Left lung (tissue), 10 donors: ENCODE data around the gene SSC4D. TPM values are rescaled to one million over a fixed set of nuclear protein-coding genes. Genes with fewer than 3 reads are reported as not detected.

ENCODE experiments used
- ATAC-seq: fragments of 200-7000 bp; cut with Tn5 transposase; one replicate; pipeline ENCODE4 v1.9.1; 2020; ENCODE audit warnings: moderate library complexity
- DNase-seq, 4 donors: peaks; one replicate each; pipeline ENCODE4 v3.0.0-alpha.2; 2013 to 2020
- H3K27ac ChIP-seq, 2 donors: fragments of 200-600 bp; sonication (generic) in 1 of 2; one replicate each; pipeline versions ENCODE4 v1.5.0 to v1.8.0; 2020 to 2021
- H3K27me3 ChIP-seq, 2 donors: fragments of 200-600 bp; sonication (generic) in 1 of 2; one replicate each; pipeline versions ENCODE4 v1.5.0 to v1.8.0; 2020 to 2021
- H3K36me3 ChIP-seq, 2 donors: fragments of 200-600 bp; sonication (generic) in 1 of 2; one replicate each; pipeline versions ENCODE4 v1.5.0 to v1.8.0; 2020 to 2021
- H3K4me1 ChIP-seq, 2 donors: fragments of 200-600 bp; one replicate each; pipeline ENCODE4 v1.8.0; 2021
- H3K4me3 ChIP-seq, 2 donors: fragments of 200-600 bp; sonication (generic) in 1 of 2; one replicate each; pipeline versions ENCODE4 v1.5.0 to v1.8.0; 2020 to 2021; ENCODE audit warnings: mild to moderate bottlenecking in 1 of 2
- H3K9me3 ChIP-seq, 2 donors: fragments of 200-600 bp; sonication (generic) in 1 of 2; one replicate each; pipeline versions ENCODE4 v1.5.0 to v1.8.0; 2020 to 2021
- intact Hi-C, 2 donors: fragments of 100-400 bp; cut with DNase I; formaldehyde crosslinking; loops; one replicate each; pipeline versions ENCODE4 v1.11.2 to v1.14.2; 2022
- polyA plus RNA-seq, 6 donors: library from polyadenylated mRNA; unstranded; fragments of 120-200 nt; gene quantifications; one replicate each; pipeline ENCODE4 v1.2.1, GENCODE V29; 2013; ENCODE audit not compliant: insufficient read length in 6 of 6
- total RNA-seq, 2 donors: library from RNA; stranded (reverse); fragmentation: NEBNext Ultra II Directional; extraction: Animal tissue kit (Norgen Biotek cat#: 25700); gene quantifications; one replicate each; pipeline ENCODE4 v1.2.1, GENCODE V29; 2021
- TF ChIP-seq, protein P1 (sequence below), 2 donors: fragments of 200-600 bp; sonication (generic) in 1 of 2; IDR thresholded peaks; one replicate each; pipeline versions ENCODE4 v1.5.0 to v1.8.0; 2021; ENCODE audit warnings: antibody characterized with exemption in 2 of 2
- donor health status: DM: no; HTN: yes; CAD: no.
- donor health status: DM: no; HTN: no; CAD: no.

The SSC4D gene
- total and polyA plus RNA-seq, 8 donors, result 0.76 to 2.1 (median 1.7) TPM

DNA sequence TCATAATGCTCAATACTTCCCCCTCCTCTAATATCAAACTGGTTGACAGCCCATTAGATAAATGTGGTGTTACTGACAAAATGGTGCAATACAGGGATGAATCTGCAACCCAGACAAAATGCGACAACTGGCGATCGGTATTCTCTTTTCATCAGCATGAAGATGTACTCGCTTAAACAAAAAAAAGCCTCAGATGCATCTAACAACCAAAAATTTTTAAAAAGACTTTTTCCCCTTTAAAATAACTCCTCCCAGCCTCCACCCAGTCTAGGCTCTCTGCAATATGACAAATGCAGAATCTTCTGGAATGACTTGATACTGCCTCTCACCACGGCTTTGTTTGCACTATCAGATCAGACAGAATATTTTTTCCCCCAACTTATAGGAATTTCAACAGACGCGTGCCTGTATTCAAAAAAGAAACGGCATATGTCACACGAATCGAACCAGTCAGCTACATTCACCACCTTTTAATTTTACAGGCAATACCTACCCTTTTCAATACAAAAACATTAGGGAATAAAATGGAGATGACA lies 52.0 kb downstream of the SSC4D start:
- H3K27me3 ChIP-seq, result no peaks in the 10 kb centered on the region
- TF ChIP-seq, protein P1, sequence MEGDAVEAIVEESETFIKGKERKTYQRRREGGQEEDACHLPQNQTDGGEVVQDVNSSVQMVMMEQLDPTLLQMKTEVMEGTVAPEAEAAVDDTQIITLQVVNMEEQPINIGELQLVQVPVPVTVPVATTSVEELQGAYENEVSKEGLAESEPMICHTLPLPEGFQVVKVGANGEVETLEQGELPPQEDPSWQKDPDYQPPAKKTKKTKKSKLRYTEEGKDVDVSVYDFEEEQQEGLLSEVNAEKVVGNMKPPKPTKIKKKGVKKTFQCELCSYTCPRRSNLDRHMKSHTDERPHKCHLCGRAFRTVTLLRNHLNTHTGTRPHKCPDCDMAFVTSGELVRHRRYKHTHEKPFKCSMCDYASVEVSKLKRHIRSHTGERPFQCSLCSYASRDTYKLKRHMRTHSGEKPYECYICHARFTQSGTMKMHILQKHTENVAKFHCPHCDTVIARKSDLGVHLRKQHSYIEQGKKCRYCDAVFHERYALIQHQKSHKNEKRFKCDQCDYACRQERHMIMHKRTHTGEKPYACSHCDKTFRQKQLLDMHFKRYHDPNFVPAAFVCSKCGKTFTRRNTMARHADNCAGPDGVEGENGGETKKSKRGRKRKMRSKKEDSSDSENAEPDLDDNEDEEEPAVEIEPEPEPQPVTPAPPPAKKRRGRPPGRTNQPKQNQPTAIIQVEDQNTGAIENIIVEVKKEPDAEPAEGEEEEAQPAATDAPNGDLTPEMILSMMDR (IDR thresholded peaks at IDR 0.05), result no peak
- ATAC-seq (no peak), DNase-seq (no peak)
- H3K27ac ChIP-seq, result peak overlapping the region; percentile 97 to 99
- H3K4me1 ChIP-seq, result peaks cover 6 to 64% of the 10 kb centered on the region in 2 donors
- intact Hi-C loops, result no loop called here
- peaks cover 0 to 20% of the 10 kb centered on the region in 2 donors for H3K36me3 ChIP-seq
- H3K4me3 ChIP-seq, result peak overlapping the region; percentile 78 to 100
- H3K9me3 ChIP-seq, result no peaks in the 10 kb centered on the region

DNA sequence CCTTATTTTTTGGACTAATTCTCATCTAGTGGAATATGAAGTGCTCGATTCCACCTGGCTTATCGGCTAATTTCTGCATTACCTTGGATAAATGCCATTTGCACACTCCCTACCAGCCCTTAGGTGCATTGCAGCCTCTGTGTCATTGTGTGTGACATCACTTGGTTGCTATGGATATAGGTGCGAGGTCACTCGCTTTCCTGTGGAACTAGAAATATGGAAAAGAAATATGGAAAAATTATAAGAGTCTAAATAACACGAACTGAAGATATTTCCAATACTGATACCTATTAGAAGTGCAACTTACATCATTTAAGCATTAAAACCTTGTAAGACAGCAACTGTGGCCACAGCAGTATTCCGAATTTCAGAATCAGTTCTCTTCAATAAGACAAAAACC lies 52.7 kb downstream of the SSC4D start:
- Histone ChIP-seq H3K9me3 (no peaks in the 10 kb centered on the region), H3K27me3 (no peaks in the 10 kb centered on the region), H3K4me3 (peak overlapping the region; percentile 78 to 100), H3K36me3 (peaks cover 0 to 20% of the 10 kb centered on the region in 2 donors), H3K27ac (peak overlapping the region in 1 of 2 donors; percentile 97), H3K4me1 (peaks cover 6 to 71% of the 10 kb centered on the region in 2 donors)
- TF ChIP-seq, protein P1 (IDR thresholded peaks at IDR 0.05), result no peak
- intact Hi-C loops, result no loop called here
- DNase-seq (peak in 1 of 4 donors; percentile 59), ATAC-seq (no peak)

DNA sequence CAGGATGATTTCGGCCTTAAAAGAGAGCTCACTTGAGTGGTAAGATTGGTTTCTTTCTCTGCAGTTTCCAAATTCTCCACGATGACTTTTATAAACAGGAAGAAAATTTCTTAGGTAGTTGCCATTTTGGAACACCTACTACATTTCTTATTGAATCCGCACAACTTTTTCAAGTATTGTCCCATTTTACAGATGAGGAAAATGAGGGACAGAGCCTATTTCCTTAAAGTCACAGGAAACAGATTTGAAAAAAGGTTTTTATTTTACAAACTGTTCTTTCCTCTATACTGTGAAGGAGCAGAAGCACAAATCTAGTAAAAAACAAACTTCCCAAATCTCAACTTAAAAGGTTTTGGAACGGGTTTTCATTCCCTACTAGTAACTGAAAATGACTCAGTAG lies 53.4 kb downstream of the SSC4D start:
- Histone ChIP-seq H3K9me3 (no peaks in the 10 kb centered on the region), H3K4me3 (peak overlapping the region in 1 of 2 donors; percentile 100), H3K27ac (no peak overlapping the region), H3K36me3 (peaks cover 0 to 20% of the 10 kb centered on the region in 2 donors), H3K4me1 (peaks cover 6 to 75% of the 10 kb centered on the region in 2 donors), H3K27me3 (no peaks in the 10 kb centered on the region)
- DNase-seq (no peak), ATAC-seq (no peak)
- TF ChIP-seq, protein P1 (IDR thresholded peaks at IDR 0.05), result no peak
- intact Hi-C loops, result no loop called here

DNA sequence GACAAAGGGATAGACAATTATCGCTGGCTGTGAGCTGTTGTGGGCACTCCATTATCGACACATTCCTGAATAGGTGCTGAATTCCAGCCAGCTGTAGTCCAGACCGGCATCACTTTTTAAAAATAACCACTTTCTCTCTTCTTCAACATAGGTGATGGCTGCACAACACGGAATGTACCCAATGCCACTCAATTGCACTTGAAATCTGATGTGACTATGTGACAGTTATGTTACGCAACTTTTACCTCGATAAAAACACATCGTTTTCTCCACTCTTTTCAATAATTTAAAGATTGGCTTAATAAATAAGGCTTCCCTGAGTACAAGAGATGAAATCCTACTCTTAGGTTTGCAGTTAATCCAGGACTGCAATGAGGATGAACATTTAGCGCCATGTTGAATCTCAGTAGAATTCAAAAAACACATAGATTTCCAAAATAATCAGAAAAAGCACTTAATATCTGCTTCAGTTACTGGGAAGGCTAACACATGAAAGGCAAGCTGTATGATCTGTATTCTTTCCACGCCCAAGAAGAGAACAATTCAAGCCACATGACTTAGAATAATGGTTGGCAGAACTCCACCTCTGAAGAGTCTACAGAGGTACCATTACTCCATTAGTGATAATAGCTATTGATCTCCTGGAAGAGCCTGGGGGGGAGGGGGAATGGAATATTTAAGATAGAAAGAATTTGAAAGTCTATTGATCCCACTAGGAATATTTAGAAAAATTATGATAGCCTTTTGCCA lies 54.3 kb downstream of the SSC4D start:
- intact Hi-C loops, result no loop called here
- no peak for DNase-seq
- no peak for ATAC-seq
- Histone ChIP-seq H3K4me1 (peaks cover 6 to 76% of the 10 kb centered on the region in 2 donors), H3K27ac (no peak overlapping the region), H3K27me3 (no peaks in the 10 kb centered on the region), H3K4me3 (no peak overlapping the region), H3K9me3 (no peaks in the 10 kb centered on the region), H3K36me3 (peaks cover 0 to 28% of the 10 kb centered on the region in 2 donors)
- TF ChIP-seq, protein P1 (IDR thresholded peaks at IDR 0.05), result no peak

DNA sequence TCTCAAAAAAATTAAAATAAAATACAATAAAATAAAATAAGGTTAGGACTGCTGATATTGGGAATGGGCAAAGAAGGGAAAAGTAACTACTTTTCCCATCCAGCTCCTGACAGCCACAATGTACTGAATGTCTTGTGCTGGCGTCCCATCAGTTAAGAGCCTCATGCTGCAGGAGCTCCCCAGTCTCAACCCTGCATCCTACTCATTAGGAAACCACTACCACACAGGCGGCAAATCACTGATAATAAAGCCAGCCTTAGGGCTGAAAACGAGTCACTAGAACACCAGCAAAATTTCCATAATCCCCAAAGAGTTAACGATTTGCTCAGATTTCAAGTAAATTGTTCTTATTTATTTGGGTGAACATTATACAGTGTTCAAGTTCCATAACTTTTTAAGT lies 55.0 kb downstream of the SSC4D start:
- ATAC-seq, result no peak
- Histone ChIP-seq H3K4me1 (peaks cover 0 to 73% of the 10 kb centered on the region in 2 donors), H3K9me3 (no peaks in the 10 kb centered on the region), H3K36me3 (peaks cover 0 to 34% of the 10 kb centered on the region in 2 donors), H3K27ac (no peak overlapping the region), H3K27me3 (no peaks in the 10 kb centered on the region), H3K4me3 (no peak overlapping the region)
- intact Hi-C loops, result no loop called here
- DNase-seq, result no peak
- TF ChIP-seq, protein P1 (IDR thresholded peaks at IDR 0.05), result no peak
